HG03432 (cell line): Measurements from ENCODE around the gene GSG1L.
"Not testable (repeated sequence)": the region's sequence is repeated elsewhere in the genome, so short reads cannot be mapped to it uniquely, and the experiment has no call there.

Source experiments
- ATAC-seq: cut with Tn5 transposase; IDR thresholded peaks from one replicate; pipeline ENCODE4 v1.9.1; 2021; ENCODE audit warnings: mild to moderate bottlenecking, moderate library complexity; ENCODE audit not compliant: unreplicated experiment

Gene GSG1L

DNA sequence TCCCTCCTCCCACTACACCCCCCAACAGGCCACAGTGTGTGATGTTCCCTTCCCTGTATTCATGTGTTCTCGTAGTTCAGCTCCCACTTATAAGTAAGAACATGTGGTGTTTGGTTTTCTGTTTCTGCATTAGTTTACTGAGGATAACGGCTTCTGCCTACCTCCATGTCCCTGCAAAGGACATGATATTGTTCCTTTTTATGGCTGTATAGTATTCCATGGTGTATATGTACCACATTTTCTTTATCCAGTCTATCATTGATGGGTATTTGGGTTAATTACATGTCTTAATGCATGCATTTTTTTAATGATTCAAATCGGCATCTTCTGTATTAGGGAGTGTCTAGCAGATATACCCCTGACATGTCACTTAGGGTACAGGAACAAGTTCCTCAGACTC is 320.5 kb downstream of the GSG1L start:
- not testable (repeated sequence) for ATAC-seq

DNA sequence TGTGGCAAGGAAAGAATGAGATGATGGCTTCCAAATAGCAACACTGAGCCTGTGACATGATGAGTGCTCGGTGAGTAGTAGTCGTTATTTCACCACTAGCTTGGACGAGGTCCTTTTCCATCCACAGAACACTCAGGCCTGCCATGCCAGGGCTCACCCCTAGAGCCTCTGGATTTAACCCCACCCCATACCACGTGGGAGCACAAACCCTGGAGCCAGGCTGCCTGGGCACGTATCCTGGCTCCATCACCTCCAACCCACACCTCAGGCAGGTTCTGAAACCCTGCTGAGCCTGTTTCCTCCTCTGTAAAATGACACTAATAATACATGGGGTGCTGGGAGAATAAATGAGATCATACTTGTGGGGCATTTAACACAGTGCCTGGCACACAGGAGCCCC is 321.2 kb downstream of the GSG1L start:
- ATAC-seq: no peak

DNA sequence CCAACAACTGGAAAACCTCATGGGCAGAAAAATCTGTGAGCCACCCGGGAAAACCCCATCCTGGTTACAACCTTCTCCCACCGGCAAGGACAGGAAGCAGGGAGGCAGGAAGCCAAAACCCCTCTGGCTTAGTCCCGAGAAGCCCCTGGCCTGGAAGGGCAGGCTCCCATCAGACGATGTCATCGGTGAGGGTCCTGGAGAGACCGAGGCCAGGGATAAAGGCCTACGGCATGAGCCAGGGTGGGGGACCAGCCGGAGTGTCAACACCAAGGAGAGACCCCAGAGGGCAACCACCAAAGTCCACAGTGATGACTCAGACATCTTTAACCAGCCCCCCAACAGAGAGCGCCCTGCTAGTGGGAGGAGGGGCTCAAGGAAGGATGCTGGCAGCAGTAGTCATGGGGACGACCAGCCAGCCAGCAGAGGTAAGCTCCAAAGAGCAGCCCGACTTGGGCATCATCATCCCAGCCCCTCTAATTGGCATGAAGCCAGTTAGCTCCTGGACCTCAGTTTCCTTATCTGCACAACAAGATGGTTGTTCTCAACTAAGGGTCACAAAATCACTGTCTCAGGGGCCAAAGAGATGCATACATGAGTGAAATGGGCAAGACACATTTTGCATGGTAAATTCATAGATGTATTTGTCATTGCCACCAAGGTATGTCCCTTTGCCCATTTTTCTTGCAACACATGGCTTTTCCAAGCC is 322.9 kb downstream of the GSG1L start:
- ATAC-seq: no peak

DNA sequence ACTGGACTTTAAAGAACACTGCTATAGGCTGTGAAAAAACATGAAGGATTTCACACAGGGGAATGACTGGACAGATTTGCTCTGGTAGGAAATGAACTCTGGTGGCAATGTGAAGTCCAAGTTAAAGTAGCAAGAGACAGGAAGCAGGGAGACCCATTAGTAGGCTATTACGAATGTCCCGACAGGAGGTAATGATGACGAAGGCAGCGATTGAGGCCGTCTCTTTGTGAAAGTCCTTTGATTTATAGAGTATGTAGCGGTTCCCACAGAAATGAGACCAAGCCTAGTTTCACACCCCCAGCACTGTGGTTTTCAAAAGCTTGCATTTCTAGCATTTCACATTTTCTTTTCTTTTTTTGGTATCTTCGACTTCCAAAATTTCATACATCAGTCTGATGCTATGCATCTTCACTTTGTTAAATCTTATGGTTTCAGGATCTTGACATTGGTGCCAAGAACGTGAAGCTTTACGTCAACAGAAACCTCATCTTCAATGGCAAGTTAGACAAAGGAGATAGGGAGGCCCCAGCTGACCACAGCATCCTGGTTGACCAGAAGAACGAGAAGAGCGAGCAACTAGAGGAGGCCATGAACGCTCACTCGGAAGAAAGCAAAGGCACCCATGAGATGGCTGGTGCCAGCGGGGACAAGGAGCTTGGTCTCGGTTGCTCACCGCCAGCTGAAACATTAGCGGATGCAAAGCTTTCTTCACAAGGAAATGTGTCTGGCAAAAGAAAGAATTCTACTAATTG is 323.7 kb downstream of the GSG1L start:
- no peak for ATAC-seq

DNA sequence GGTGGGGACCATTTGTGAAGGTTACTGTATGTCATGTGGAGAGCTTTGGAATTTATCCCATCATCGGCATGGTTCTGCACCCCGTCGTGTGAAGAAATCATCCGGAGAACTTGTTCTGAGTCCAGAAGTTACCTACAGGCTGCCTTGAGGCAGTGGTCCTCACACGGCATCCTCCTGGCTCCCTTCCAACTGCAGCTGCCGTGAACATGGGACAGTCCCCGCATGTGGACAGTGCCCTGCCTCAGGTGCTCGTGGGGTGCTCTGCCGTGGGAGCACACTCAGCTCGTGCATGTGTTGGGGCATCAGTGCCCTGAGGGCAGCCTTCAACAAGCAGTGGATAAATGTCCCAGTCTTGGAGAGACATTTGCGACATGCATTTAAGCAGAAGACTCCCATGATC is 324.9 kb downstream of the GSG1L start:
- ATAC-seq: no peak
